Fibroblast of lung (primary cell): ENCODE data around the gene HYAL2. TPM values are rescaled to one million over a fixed set of nuclear protein-coding genes. Genes with fewer than 3 reads are reported as not detected.

Source experiments
- DNase-seq, 2 donors: peaks; one replicate each; pipeline versions ENCODE4 v3.0.0 to v3.0.0-alpha.2; 2010; ENCODE audit warnings: low read depth in 2 of 2
- H2AFZ ChIP-seq: 2 replicates; pipeline ENCODE4 v1.5.1; 2012; ENCODE audit warnings: low read length, control low read depth, inconsistent platforms
- H3K27ac ChIP-seq: 2 replicates; pipeline ENCODE4 v1.5.1; 2011; ENCODE audit warnings: low read length, control low read depth; ENCODE audit not compliant: insufficient read depth
- H3K27me3 ChIP-seq: 2 replicates; pipeline ENCODE4 v1.5.1; 2011; ENCODE audit warnings: mild to moderate bottlenecking, low read length; ENCODE audit not compliant: control insufficient read depth, insufficient read depth
- H3K36me3 ChIP-seq: 2 replicates; pipeline ENCODE4 v1.5.1; 2011; ENCODE audit warnings: low read length; ENCODE audit not compliant: control insufficient read depth, insufficient read depth
- H3K4me1 ChIP-seq: 2 replicates; pipeline ENCODE4 v1.5.1; 2011; ENCODE audit warnings: low read length; ENCODE audit not compliant: control insufficient read depth, insufficient read depth; ENCODE audit errors: extremely low read depth
- H3K4me2 ChIP-seq: 2 replicates; pipeline ENCODE4 v1.5.1; 2011; ENCODE audit warnings: low read length, control low read depth; ENCODE audit not compliant: insufficient read depth; ENCODE audit errors: extremely low read depth
- H3K4me3 ChIP-seq, 4 experiments: fragments of 200-600 bp in 1 of 4; sonication (generic) in 1 of 4; replicated peaks in 1 of 4; 2 replicates each; pipeline ENCODE4 v1.5.1; 2011 to 2016; ENCODE audit warnings: low read length in 4 of 4, low read depth in 3 of 4, mild to moderate bottlenecking in 3 of 4, control low read depth in 2 of 4, inconsistent platforms in 1 of 4, mixed read lengths in 1 of 4; ENCODE audit not compliant: insufficient read depth in 1 of 4; ENCODE audit errors: control extremely low read depth in 1 of 4
- H3K79me2 ChIP-seq: 2 replicates; pipeline ENCODE4 v1.5.1; 2012; ENCODE audit warnings: mild to moderate bottlenecking, low read length, inconsistent platforms; ENCODE audit not compliant: control insufficient read depth, insufficient read depth
- H3K9ac ChIP-seq: 2 replicates; pipeline ENCODE4 v1.5.1; 2011; ENCODE audit warnings: mild to moderate bottlenecking, low read length, control low read depth; ENCODE audit not compliant: insufficient read depth
- H3K9me3 ChIP-seq: 2 replicates; pipeline ENCODE4 v1.5.1; 2012; ENCODE audit warnings: low read depth, low read length; ENCODE audit not compliant: control insufficient read depth, insufficient read depth
- H4K20me1 ChIP-seq: 2 replicates; pipeline ENCODE4 v1.5.1; 2011; ENCODE audit warnings: low read length; ENCODE audit not compliant: control insufficient read depth, insufficient read depth; ENCODE audit errors: extremely low read depth
- EZH2 ChIP-seq: IDR thresholded peaks from 2 replicates; pipeline ENCODE4 v1.5.1; 2012; ENCODE audit warnings: low read length, control low read depth, mild to moderate bottlenecking; ENCODE audit errors: missing control alignments
- polyA plus RNA-seq, 2 donors: library from polyadenylated mRNA; depleted of rRNA in 1 of 2; stranded (reverse) in 1 of 2; unstranded in 1 of 2; fragments of >200 nt; gene quantifications; 2 replicates each; pipeline ENCODE4 v1.2.1, GENCODE V29; 2011 to 2012; ENCODE audit warnings: missing spikeins in 1 of 2
- total RNA-seq: library from RNA; depleted of rRNA; stranded (reverse); fragments of >200 nt; gene quantifications from 2 replicates; pipeline ENCODE4 v1.2.1, GENCODE V29; 2014
- TF ChIP-seq, protein P1 (sequence below), 2 donors: IDR thresholded peaks in 1 of 2; conservative IDR thresholded peaks in 1 of 2; 1 replicate in 1 of 2; 2 replicates in 1 of 2; pipeline ENCODE4 v1.5.1; 2011 to 2012; ENCODE audit warnings: low read length in 2 of 2, control low read depth in 1 of 2, inconsistent platforms in 1 of 2, low read depth in 1 of 2, mild to moderate bottlenecking in 1 of 2

Gene HYAL2
- total and polyA plus RNA-seq, 2 donors (not counting 1 experiment from before 2014, with no cell fraction given), result 35.1 to 52.5 TPM

DNA sequence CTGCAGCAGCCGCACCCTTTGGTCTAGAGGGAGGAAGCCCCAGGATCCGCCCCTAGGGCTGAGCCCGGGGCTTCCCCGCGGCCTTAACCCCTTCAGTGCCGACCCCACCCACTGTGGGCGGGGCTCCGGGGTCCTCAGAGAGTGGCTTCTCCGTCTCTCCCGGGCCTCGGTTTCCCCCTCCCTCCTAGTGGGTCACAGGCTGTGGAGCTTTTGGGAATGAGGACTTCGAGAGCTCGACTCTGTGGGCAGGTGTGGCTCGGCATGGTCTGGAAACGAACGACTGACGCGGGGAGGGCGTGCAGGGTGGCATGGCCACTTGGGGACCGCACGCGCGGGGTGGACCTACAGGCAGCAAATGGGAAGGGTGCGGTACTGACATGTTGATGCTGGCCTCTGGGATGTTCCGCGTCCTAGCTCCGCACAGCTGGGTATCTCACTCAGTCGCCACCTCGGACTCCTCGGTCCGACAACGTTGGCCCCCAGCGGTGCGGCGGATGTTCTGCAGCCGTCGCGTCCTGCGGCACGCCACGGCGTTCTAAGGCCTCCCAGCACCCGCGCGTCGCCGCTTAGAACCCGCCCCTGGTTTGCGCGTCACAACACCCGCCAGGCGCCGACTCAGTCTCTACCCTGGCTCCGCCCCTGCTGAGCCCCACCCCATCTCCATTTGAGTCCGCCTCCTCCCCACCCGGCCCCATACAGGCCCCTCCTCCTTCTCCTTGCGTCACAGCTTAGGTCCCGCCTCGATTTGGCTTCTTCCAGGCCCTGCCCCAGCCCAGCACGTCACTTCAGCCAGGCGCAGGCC, 23.5 kb downstream of the HYAL2 start, which contains the start of the genes HYAL3 and NAA80:
Gene HYAL3, minus strand, starts transcription at position 570 of the 802 bp plus-strand sequence. CDS start 3,803 bp downstream, outside the sequence.
Gene NAA80, minus strand, starts transcription at position 570 of the 802 bp plus-strand sequence. CDS start 1,942 bp downstream, outside the sequence.
- peaks cover 15% of the 10 kb centered on the region for H3K4me1 ChIP-seq
- peak within 1 kb of the TSS; percentile 65 to 92 (median 88) for H3K4me3 ChIP-seq
- no peaks in the 10 kb centered on the region for H3K79me2 ChIP-seq
- H2AFZ ChIP-seq, result peak within 1 kb of the TSS; percentile 96
- H3K27me3 ChIP-seq, result no peaks in the 10 kb centered on the region
- H3K9me3 ChIP-seq, result no peaks in the 10 kb centered on the region
- peak within 1 kb of the TSS; percentile 84 for H3K9ac ChIP-seq
- DNase-seq, result peak; percentile 99 to 100
- H3K4me2 ChIP-seq, result peak within 1 kb of the TSS; percentile 93
- H3K27ac ChIP-seq, result peak within 1 kb of the TSS; percentile 92
- peaks cover 2% of the 10 kb centered on the region for H3K36me3 ChIP-seq
- H4K20me1 ChIP-seq, result no peaks in the 10 kb centered on the region
- TF ChIP-seq, protein P1, sequence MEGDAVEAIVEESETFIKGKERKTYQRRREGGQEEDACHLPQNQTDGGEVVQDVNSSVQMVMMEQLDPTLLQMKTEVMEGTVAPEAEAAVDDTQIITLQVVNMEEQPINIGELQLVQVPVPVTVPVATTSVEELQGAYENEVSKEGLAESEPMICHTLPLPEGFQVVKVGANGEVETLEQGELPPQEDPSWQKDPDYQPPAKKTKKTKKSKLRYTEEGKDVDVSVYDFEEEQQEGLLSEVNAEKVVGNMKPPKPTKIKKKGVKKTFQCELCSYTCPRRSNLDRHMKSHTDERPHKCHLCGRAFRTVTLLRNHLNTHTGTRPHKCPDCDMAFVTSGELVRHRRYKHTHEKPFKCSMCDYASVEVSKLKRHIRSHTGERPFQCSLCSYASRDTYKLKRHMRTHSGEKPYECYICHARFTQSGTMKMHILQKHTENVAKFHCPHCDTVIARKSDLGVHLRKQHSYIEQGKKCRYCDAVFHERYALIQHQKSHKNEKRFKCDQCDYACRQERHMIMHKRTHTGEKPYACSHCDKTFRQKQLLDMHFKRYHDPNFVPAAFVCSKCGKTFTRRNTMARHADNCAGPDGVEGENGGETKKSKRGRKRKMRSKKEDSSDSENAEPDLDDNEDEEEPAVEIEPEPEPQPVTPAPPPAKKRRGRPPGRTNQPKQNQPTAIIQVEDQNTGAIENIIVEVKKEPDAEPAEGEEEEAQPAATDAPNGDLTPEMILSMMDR (conservative IDR thresholded peaks at IDR 0.05 in 1 of 2, IDR thresholded peaks at IDR 0.05 in 1 of 2; ENCODE audit: low read depth in 1 of 2, low read length in 2 of 2), result peak in 1 of 2 donors; percentile 2
- no peak for TF ChIP-seq EZH2

DNA sequence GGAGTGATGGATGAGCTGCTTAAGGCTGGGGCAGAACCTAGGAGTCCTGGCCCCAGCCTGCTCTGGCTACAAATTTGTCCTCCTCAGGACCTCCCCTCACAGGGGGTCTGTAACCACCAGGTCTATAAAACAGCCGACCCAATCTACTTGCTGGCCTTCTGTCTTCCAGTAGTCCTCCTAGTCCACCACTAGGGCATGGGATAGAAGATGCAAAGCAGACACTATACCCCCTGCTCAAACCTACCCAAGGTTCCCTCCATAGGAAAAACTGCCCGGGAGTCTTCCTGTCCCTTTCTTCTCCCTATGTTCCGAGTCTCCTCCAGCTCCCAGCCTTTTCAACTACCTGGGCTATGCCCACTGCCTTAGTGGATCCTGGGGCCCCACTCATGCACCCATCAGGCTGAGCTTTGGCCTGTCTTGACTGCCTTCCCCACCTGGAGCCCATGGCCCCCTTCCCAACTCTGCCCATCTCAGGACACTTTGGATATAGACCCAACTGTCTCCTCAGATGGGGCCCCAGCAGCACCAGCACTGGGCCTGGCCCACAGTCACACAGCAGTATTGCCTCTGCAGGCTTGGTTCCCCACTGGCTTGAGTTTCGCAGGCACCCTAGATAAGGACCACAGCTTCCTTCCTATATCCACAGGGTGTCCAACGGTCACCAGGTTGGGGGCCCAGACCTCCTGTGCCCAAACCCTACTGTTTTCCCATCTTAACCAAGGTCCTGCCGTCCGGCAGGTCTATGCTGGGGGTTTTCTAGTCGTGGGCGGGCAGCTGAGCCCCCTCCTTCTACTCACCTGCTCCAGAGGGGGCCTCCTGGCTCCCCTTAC, 24.4 kb downstream of the HYAL2 start:
- H3K9me3 ChIP-seq, result no peaks in the 10 kb centered on the region
- no peaks in the 10 kb centered on the region for H3K79me2 ChIP-seq
- H3K4me3 ChIP-seq, result peak overlapping the region; percentile 65 to 92 (median 88)
- peak overlapping the region; percentile 92 for H3K27ac ChIP-seq
- peaks cover 15% of the 10 kb centered on the region for H3K4me1 ChIP-seq
- peaks cover 2% of the 10 kb centered on the region for H3K36me3 ChIP-seq
- H3K27me3 ChIP-seq, result no peaks in the 10 kb centered on the region
- no peak for TF ChIP-seq EZH2
- TF ChIP-seq, protein P1 (conservative IDR thresholded peaks at IDR 0.05 in 1 of 2, IDR thresholded peaks at IDR 0.05 in 1 of 2; ENCODE audit: low read depth in 1 of 2, low read length in 2 of 2), result peak in 1 of 2 donors; percentile 17
- H4K20me1 ChIP-seq, result no peaks in the 10 kb centered on the region
- no peak overlapping the region for H2AFZ ChIP-seq
- DNase-seq, result no peak
- H3K4me2 ChIP-seq, result peak overlapping the region; percentile 93
- peak overlapping the region; percentile 84 for H3K9ac ChIP-seq

DNA sequence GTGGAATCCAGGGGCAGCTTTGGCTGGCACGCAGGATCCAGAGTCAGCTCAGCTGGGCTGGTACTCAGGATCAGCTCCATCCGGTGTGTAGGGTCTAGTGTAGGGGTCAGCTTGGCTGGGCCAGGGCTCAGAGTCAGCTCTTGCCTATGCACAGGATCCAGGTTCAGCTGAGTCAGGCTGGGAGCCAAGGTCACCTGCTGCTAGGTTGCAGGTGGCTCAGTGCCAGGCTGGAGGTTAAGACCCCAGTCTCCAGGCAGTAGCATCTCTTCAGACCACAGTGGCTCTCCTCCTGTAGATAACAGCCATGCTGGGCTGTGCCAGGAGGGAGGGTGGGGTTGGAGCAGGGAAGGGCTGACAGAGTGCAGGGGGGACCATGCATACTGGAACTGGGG, 25.2 kb downstream of the HYAL2 start:
- Histone ChIP-seq H2AFZ (no peak overlapping the region), H3K9ac (no peak overlapping the region), H3K4me1 (peaks cover 20% of the 10 kb centered on the region), H3K36me3 (peaks cover 2% of the 10 kb centered on the region), H3K27ac (no peak overlapping the region), H3K4me3 (no peak overlapping the region), H3K79me2 (no peaks in the 10 kb centered on the region), H3K9me3 (no peaks in the 10 kb centered on the region), H4K20me1 (no peaks in the 10 kb centered on the region), H3K4me2 (no peak overlapping the region), H3K27me3 (no peaks in the 10 kb centered on the region)
- no peak for TF ChIP-seq EZH2
- TF ChIP-seq, protein P1 (conservative IDR thresholded peaks at IDR 0.05 in 1 of 2, IDR thresholded peaks at IDR 0.05 in 1 of 2; ENCODE audit: low read depth in 1 of 2, low read length in 2 of 2), result no peak
- no peak for DNase-seq
